ENCODE data around the gene ANKS1B. TPM values are rescaled to one million over a fixed set of nuclear protein-coding genes. Genes with fewer than 3 reads are reported as not detected.

ANKS1B gene
- total RNA-seq, 1 donor from 2014 or later = not detected

GRCh38 chr12:99959549-99960170 lies 25.1 kb downstream of the ANKS1B start:
- DNase-seq = no peak

- DNase-seq = no peak
Observed at GRCh38 chr12:99957866-99958466, 26.8 kb downstream of the ANKS1B start.

- no peak for DNase-seq
Observed at GRCh38 chr12:99954724-99955123, 30.0 kb downstream of the ANKS1B start.

DNA sequence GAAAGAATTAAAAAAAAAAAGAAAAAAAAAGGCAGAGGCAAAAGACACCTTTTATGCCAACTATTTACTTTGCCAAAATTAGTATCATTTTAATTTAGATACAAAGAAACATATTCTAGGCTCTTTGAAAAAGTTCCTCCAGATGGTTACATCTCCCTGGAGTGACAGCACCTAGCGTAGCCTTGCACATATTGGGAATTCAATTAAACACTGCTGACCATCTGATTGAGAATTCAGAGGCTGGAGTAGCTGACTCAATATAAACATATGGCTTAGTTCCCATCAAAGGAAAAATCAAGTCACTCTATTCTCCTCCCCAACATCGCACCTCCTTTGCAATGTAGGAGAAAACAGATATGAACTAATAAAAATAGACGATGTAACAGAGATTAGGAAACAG lies 36.4 kb downstream of the ANKS1B start:
- DNase-seq = no peak

- no peak for DNase-seq
Observed at GRCh38 chr12:99946131-99946530, 38.6 kb downstream of the ANKS1B start.

- no peak for DNase-seq
Observed at GRCh38 chr12:99935608-99936007, 49.1 kb downstream of the ANKS1B start.

GRCh38 chr12:99926511-99927169 lies 58.1 kb downstream of the ANKS1B start:
- no peak for DNase-seq

GRCh38 chr12:99920353-99920960 lies 64.3 kb downstream of the ANKS1B start:
- no peak for DNase-seq

DNA sequence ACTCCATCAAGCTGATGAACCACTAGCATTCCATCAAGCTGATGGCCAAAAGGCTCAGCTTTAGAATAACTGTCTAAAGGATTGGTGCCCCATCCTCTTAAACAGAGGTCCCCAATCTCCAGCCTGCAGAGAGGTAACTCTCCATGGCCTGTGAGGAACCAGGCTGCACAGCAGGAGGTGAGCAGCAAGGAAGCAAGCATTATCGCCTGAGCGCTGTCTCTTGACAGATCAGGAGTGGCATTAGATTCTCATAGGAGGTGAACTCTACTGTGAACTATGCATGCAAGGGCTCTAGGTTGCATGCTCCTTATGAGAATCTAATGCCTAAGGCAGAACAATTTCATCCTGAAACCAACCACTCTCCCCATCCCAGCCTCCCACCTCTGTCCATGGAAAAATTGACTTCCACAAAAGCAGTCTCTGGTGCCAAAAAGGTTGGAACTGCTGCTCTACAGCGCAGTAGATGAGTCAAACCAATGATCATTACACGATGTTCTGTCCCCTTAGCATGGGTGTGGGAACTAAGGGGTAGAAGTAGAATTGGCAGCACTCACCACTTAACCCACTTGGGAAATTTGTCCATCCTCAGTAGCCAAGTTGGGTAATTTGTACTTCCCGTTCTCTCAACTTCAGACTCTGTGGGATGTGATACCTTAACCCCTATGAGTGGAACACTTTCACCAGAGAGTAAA lies 66.9 kb downstream of the ANKS1B start:
- DNase-seq = no peak

DNA sequence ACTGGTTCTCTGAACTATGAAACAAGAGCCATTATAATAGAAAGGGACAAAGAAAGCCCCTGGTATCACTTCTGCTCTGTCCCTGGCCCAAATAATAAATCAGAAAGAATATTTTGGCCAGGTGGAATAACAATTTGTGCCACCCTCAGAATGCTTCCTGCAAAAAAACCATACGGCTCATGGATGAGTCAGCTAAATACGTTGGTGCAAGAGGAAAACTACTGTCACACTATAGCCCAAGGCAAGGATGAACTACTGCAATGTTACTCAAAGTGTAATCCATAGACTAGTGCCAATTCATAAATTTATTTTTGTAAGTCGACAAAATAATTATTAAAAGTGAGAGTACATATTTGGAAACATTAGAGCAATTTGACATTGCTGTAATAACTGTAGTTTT lies 68.2 kb downstream of the ANKS1B start:
- DNase-seq = no peak

DNA sequence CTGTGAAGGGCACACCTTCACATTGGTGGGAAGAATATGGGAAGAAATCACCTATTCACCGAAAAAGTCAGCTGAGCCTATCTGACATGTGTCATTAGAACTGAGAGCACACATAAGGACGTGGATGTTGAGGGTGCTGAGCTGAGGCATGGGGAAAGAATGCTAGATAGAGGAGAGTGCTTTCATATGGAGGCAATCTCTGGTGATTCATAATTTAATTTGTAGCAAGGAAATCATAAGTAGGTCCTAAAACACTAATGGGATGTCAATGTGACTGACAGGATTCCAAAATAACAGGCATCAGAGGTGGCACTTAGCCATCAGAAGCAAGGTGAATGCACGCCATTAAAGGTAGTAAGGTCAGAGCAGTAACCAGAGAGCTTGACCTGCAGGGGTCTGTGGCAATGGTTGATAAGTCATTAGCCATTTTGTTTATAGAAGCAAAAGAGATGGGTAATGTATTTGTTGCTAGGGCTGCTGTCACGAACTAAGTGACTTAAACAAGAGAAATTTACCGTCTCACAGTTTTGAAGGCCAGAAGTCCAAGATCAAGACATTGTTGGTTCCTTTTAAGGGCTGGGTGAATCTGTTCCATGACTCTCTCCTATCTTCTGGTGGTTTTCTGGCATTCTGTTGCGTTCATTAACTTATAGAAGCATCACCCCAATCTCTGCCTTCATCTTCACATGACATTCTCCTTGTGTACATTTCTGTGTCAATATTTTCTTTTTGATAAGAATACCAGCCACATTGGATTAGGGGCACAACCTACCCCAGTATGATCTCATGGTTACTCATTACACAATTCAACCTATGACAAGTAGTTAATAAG lies 69.3 kb downstream of the ANKS1B start:
- no peak for DNase-seq

DNA sequence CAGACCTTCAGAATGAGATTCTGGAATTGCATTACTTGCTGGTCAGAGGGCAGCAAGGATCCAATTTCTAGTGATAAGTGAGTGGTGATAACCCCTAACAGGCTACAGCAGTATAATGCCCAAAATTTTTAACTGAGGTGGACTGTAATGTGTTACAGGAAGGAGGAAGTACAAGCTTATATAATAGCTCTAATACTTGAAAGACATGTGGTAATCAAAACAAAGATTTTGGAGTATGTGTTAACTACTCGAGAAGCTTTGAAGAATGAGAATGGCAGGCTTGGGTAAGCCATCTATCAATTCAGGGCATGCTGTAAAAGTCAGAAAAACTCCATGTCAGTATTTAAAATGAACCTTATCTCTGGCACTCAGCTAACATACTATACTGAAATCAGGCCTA lies 70.5 kb downstream of the ANKS1B start:
- no peak for DNase-seq

DNA sequence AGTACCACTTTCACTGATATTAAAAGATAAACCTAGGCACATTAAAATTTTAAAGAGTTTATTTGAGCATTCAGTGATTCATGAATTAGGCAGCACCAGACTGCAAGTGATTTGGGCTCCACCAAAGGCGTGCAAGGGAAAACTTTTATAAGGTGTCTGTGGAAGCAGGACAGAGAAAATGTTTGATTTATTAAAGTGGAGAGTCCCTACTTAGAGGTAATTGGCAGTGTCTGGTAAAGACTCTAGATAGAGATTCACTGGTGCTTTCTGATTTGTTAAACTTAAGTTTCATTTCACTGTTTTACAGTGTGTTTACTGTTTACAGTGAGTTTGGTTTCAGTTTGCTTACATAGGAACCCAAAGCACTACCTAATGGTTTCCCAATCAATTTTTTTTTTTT lies 72.8 kb downstream of the ANKS1B start:
- no peak for DNase-seq

DNA sequence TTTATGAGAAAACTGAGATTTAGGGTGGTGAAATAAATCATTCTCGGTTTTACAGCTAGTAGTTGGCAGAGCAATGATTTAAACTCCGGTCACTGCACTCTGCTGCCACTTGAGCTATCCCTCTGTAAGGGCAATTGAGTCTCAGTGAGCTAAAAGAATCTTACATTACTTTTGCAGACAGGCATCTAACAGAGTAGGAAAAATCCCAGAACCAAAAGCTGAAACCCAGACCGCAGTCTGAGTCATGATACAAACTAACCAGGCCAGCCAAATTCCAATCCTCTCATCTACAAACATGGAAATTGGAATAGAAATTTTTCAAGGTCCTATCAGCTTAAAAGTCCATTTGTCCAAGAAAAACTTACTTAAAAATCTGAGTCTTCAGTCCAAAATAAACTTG lies 73.7 kb downstream of the ANKS1B start:
- DNase-seq = no peak

GRCh38 chr12:99910342-99910741 lies 74.4 kb downstream of the ANKS1B start:
- no peak for DNase-seq

GRCh38 chr12:99906786-99907579 lies 77.8 kb downstream of the ANKS1B start:
- DNase-seq = no peak

DNA sequence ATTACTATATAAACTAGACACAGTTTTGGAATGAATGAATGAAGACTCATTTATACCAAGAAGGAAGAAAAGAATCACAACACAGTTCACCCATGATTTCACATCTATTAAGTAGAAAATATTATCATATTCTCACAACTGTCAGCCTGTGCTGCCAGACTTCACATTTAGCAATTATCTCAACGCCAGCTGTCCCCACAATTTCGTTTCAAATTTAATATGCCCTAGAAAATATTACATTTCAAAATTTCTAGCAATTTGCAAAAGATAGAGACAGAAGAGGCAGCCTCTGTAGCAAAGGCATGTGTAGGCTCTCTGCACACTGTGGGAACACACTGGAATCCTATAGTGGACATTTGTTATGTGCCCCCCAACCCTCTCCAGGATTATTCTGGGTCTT lies 83.6 kb downstream of the ANKS1B start:
- DNase-seq = no peak

GRCh38 chr12:99898645-99899044 lies 86.1 kb downstream of the ANKS1B start:
- DNase-seq = no peak

- DNase-seq = no peak
Observed at GRCh38 chr12:99879439-99879838, 105.3 kb downstream of the ANKS1B start.

GRCh38 chr12:99875081-99875480 lies 109.7 kb downstream of the ANKS1B start:
- DNase-seq = no peak

DNA sequence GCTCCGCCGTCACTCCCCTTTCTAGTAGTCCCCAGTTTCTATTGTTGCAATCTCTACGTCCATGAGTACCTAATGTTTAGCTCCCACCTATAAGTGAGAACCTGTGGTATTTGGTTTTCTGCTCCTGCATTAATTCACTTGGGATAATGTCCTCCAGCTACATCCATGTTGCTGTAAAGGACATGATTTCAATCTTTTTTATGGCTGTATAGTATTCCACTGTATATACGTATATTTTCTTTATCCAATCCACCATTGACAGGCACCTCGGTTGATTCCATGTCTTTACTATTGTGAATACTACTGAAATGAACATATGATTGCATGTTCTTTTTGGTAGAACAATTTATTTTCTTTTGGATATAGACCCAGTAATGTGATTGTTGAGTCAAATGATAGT lies 114.7 kb downstream of the ANKS1B start:
- DNase-seq = no peak

- no peak for DNase-seq
Observed at GRCh38 chr12:99861731-99862130, 123.0 kb downstream of the ANKS1B start.

Data from dermis blood vessel endothelial cell (primary cell).